Gastrocnemius medialis (tissue), 4 donors: ENCODE results near the gene MUC5B. TPM values are rescaled to one million over a fixed set of nuclear protein-coding genes. Genes with fewer than 3 reads are reported as not detected.

ENCODE experiments used
- ATAC-seq, 2 donors: fragments of 150-250 bp; one replicate each; pipeline ENCODE4 v1.9.1; 2016
- DNase-seq, 2 donors: peaks; one replicate each; pipeline ENCODE4 v3.0.0-alpha.2; 2019
- H3K27ac ChIP-seq, 4 donors: fragments of 200-600 bp; sonication (generic); 1 replicate in 1 of 4; 2 replicates in 3 of 4; pipeline ENCODE4 v1.5.1; 2016 to 2018; ENCODE audit warnings: mild to moderate bottlenecking in 2 of 4, moderate library complexity in 1 of 4
- H3K27me3 ChIP-seq, 3 donors: fragments of 200-600 bp; sonication (generic) in 2 of 3; 1 replicate in 1 of 3; 2 replicates in 2 of 3; pipeline versions ENCODE4 v1.5.1 to v1.6.0; 2016 to 2019; ENCODE audit warnings: mild to moderate bottlenecking in 1 of 3, moderate library complexity in 1 of 3
- H3K36me3 ChIP-seq, 2 donors: fragments of 200-600 bp; sonication (generic) in 1 of 2; one replicate each; pipeline ENCODE4 v1.5.1; 2017 to 2018
- H3K4me1 ChIP-seq, 2 donors: fragments of 200-600 bp; sonication (generic) in 1 of 2; one replicate each; pipeline ENCODE4 v1.5.1; 2016 to 2017; ENCODE audit warnings: mild to moderate bottlenecking in 2 of 2
- H3K4me3 ChIP-seq, 4 donors: fragments of 200-600 bp; sonication (generic) in 3 of 4; 1 replicate in 1 of 4; 2 replicates in 3 of 4; pipeline ENCODE4 v1.5.1; 2016 to 2019; ENCODE audit warnings: mild to moderate bottlenecking in 2 of 4
- H3K9me3 ChIP-seq, 3 donors: fragments of 200-600 bp; sonication (generic) in 2 of 3; 1 replicate in 1 of 3; 2 replicates in 2 of 3; pipeline ENCODE4 v1.5.1; 2016 to 2019
- CTCF ChIP-seq, 5 experiments: fragments of 450-650 bp in 3 of 5; fragments of 200-600 bp in 2 of 5; sonication (generic) in 2 of 5; IDR thresholded peaks in 4 of 5; conservative IDR thresholded peaks in 1 of 5; 1 replicate in 4 of 5; 2 replicates in 1 of 5; pipeline ENCODE4 v1.5.1; 2016 to 2019; ENCODE audit warnings: antibody characterized with exemption in 5 of 5, mild to moderate bottlenecking in 3 of 5, moderate library complexity in 3 of 5
- POLR2A ChIP-seq, 2 donors: fragments of 450-650 bp; IDR thresholded peaks; one replicate each; pipeline ENCODE4 v1.6.1; 2017; ENCODE audit warnings: antibody characterized with exemption in 2 of 2, mild to moderate bottlenecking in 2 of 2, moderate library complexity in 2 of 2
- in situ Hi-C, 4 donors: fragments of 200-750 bp; cut with MboI; loops; one replicate each; pipeline versions ENCODE4 v1.15.0 to v1.8.0; 2017; ENCODE audit warnings: low sequenced_read_pairs in 4 of 4
- intact Hi-C: fragments of 100-400 bp; cut with DNase I; formaldehyde crosslinking; loops from one replicate; pipeline ENCODE4 v1.15.1; 2023; ENCODE audit warnings: low total_unique reads
- total RNA-seq, 4 donors: library from RNA; depleted of rRNA; stranded (reverse); fragments of >200 nt; gene quantifications; one replicate each; pipeline versions ENCODE4 v1.1.0 to v1.2.3, GENCODE V29; 2016

MUC5B gene
- total RNA-seq, 4 donors from 2014 or later, result 0.17 TPM; not detected in 3

GRCh38 chr11:1234771-1235305, 12.0 kb downstream of the MUC5B start:
- no peak overlapping the region for H3K4me3 ChIP-seq
- peaks cover 0 to 15% (median 3%) of the 10 kb centered on the region in 3 donors for H3K27me3 ChIP-seq
- no peaks in the 10 kb centered on the region for H3K36me3 ChIP-seq
- DNase-seq (no peak), ATAC-seq (no peak)
- in situ Hi-C loops (no loop called here), intact Hi-C loops (no loop called here)
- H3K4me1 ChIP-seq, result no peaks in the 10 kb centered on the region
- no peak overlapping the region for H3K27ac ChIP-seq
- no peaks in the 10 kb centered on the region for H3K9me3 ChIP-seq
- TF ChIP-seq CTCF (IDR thresholded peaks at IDR 0.05 in 4 of 5, conservative IDR thresholded peaks at IDR 0.05 in 1 of 5), result no peak

DNA sequence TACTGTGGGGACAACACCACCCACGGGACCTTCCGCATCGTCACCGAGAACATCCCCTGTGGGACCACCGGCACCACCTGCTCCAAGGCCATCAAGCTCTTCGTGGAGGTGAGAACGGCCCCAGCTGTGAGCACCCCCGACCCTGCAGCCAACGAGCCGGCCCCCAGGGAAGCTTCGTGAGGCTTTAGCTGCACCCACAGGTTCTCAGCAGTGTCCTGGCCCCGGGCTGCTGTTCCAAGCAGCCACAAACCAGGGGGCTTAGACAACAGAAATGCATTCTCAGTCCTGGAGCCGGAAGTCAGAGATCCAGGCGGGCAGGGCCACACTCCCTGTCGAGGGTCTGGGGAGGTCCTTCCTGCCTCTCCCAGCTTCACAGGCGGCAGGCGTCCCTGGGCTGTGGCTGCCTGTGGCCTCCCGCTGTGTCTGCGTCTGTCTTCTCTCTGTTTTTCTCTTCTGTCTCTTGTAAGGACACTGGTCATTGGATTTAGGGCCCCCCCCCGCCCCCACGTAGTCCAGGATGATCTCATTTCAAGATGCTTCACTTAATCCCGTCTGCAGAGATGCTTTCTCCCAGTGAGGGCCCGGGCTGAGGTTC, 12.5 kb downstream of the MUC5B start:
- TF ChIP-seq POLR2A (IDR thresholded peaks at IDR 0.05) (no peak), CTCF (IDR thresholded peaks at IDR 0.05 in 4 of 5, conservative IDR thresholded peaks at IDR 0.05 in 1 of 5) (no peak)
- H3K27ac ChIP-seq, result no peak overlapping the region
- H3K4me3 ChIP-seq, result no peak overlapping the region
- in situ Hi-C loops (no loop called here), intact Hi-C loops (no loop called here)
- H3K9me3 ChIP-seq, result no peaks in the 10 kb centered on the region
- H3K27me3 ChIP-seq, result peaks cover 0 to 9% (median 0%) of the 10 kb centered on the region in 3 donors
- H3K4me1 ChIP-seq, result no peaks in the 10 kb centered on the region
- H3K36me3 ChIP-seq, result no peaks in the 10 kb centered on the region
- DNase-seq (no peak), ATAC-seq (no peak)

DNA sequence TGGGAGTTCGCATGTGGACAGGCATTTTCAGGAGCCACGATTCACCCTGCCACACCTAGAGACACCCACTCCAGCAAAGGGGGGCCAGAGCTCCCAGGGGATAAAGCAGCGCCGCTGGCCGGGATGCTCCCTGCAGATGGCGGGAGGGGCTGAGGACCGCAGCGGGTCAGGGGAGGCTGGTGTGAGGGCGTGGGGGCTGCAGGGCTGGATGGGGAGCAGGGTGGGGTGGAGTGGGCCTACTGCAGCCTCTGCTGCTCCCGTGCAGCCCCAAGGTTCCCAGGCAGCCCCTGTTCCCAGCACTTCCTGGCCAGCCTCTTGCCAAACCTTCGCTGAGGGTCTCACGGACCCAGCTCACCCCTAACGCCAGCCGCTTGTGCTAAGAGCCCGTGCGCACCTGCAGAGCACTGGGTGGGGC, 13.0 kb downstream of the MUC5B start:
- Histone ChIP-seq H3K27ac (no peak overlapping the region), H3K4me3 (no peak overlapping the region), H3K36me3 (no peaks in the 10 kb centered on the region), H3K4me1 (no peaks in the 10 kb centered on the region), H3K27me3 (peaks cover 0 to 8% (median 0%) of the 10 kb centered on the region in 3 donors), H3K9me3 (no peaks in the 10 kb centered on the region)
- no peak for ATAC-seq
- TF ChIP-seq CTCF (IDR thresholded peaks at IDR 0.05 in 4 of 5, conservative IDR thresholded peaks at IDR 0.05 in 1 of 5), result no peak
- no peak for TF ChIP-seq POLR2A (IDR thresholded peaks at IDR 0.05)
- in situ Hi-C loops, result no loop called here
- intact Hi-C loops, result no loop called here
- DNase-seq, result no peak

- Histone ChIP-seq H3K4me1 (no peaks in the 10 kb centered on the region), H3K27me3 (peaks cover 0 to 4% (median 0%) of the 10 kb centered on the region in 3 donors), H3K36me3 (no peaks in the 10 kb centered on the region), H3K9me3 (no peaks in the 10 kb centered on the region), H3K4me3 (no peak overlapping the region), H3K27ac (no peak overlapping the region)
- TF ChIP-seq CTCF (IDR thresholded peaks at IDR 0.05 in 4 of 5, conservative IDR thresholded peaks at IDR 0.05 in 1 of 5), result no peak
- no peak for TF ChIP-seq POLR2A (IDR thresholded peaks at IDR 0.05)
- DNase-seq (no peak), ATAC-seq (no peak)
- intact Hi-C loops, result loop anchor here (1.0 kb wide), 1 partner anchor 22 kb away; no protein-coding TSS in a partner anchor
- in situ Hi-C loops, result no loop called here
Observed at GRCh38 chr11:1236316-1237127, 13.7 kb downstream of the MUC5B start.
